GM21717 (cell line): Measurements from ENCODE around the gene CPXM2.

Experiments used
- ATAC-seq: cut with Tn5 transposase; IDR thresholded peaks from one replicate; pipeline ENCODE4 v1.9.1; 2021; ENCODE audit warnings: mild to moderate bottlenecking, moderate library complexity; ENCODE audit not compliant: unreplicated experiment

The CPXM2 gene

GRCh38 chr10:123804716-123805115, 86.9 kb downstream of the CPXM2 start:
- no peak for ATAC-seq

GRCh38 chr10:123800821-123801220, 90.8 kb downstream of the CPXM2 start:
- ATAC-seq, result no peak

- ATAC-seq, result no peak
Measured at GRCh38 chr10:123800289-123800688, 91.3 kb downstream of the CPXM2 start.

- no peak for ATAC-seq
Measured at GRCh38 chr10:123798856-123799255, 92.8 kb downstream of the CPXM2 start.

GRCh38 chr10:123797813-123798212, 93.8 kb downstream of the CPXM2 start:
- ATAC-seq, result no peak

- no peak for ATAC-seq
Measured at GRCh38 chr10:123796736-123797135, 94.9 kb downstream of the CPXM2 start.

GRCh38 chr10:123795846-123796590, 95.6 kb downstream of the CPXM2 start:
- no peak for ATAC-seq

GRCh38 chr10:123795196-123795780, 96.3 kb downstream of the CPXM2 start:
- ATAC-seq, result no peak

GRCh38 chr10:123792248-123792978, 99.2 kb downstream of the CPXM2 start:
- no peak for ATAC-seq

GRCh38 chr10:123790132-123790885, 101.3 kb downstream of the CPXM2 start:
- no peak for ATAC-seq

GRCh38 chr10:123788981-123789380, 102.6 kb downstream of the CPXM2 start:
- no peak for ATAC-seq

- no peak for ATAC-seq
Measured at GRCh38 chr10:123787566-123787965, 104.0 kb downstream of the CPXM2 start.

GRCh38 chr10:123786896-123787295, 104.7 kb downstream of the CPXM2 start:
- ATAC-seq, result no peak

GRCh38 chr10:123786306-123786705, 105.3 kb downstream of the CPXM2 start:
- no peak for ATAC-seq

GRCh38 chr10:123784646-123785045, 107.0 kb downstream of the CPXM2 start:
- ATAC-seq, result no peak

- ATAC-seq, result no peak
Measured at GRCh38 chr10:123784216-123784615, 107.4 kb downstream of the CPXM2 start.

- ATAC-seq, result no peak
Measured at GRCh38 chr10:123783296-123783695, 108.3 kb downstream of the CPXM2 start.

GRCh38 chr10:123782549-123782948, 109.1 kb downstream of the CPXM2 start:
- no peak for ATAC-seq

- no peak for ATAC-seq
Measured at GRCh38 chr10:123781956-123782500, 109.6 kb downstream of the CPXM2 start.

- no peak for ATAC-seq
Measured at GRCh38 chr10:123781324-123781900, 110.2 kb downstream of the CPXM2 start.
